WERI-Rb-1 (cell line): Measurements from ENCODE around the gene MAN1C1.

ENCODE experiments used
- DNase-seq: peaks from one replicate; pipeline ENCODE4 v3.0.0-alpha.2; 2020
- H3K27ac ChIP-seq: fragments of 250-450 bp; sonication (Bioruptor Pico); 2 replicates; pipeline ENCODE4 v1.5.1; 2020; ENCODE audit warnings: mild to moderate bottlenecking, moderate library complexity
- H3K27me3 ChIP-seq: fragments of 250-450 bp; sonication (Bioruptor Pico); 2 replicates; pipeline ENCODE4 v1.5.1; 2021; ENCODE audit warnings: mild to moderate bottlenecking, low read depth, moderate library complexity; ENCODE audit not compliant: insufficient read depth, severe bottlenecking
- H3K36me3 ChIP-seq: fragments of 250-450 bp; sonication (Bioruptor Pico); 2 replicates; pipeline ENCODE4 v1.5.1; 2020; ENCODE audit warnings: mild to moderate bottlenecking, moderate library complexity
- H3K4me3 ChIP-seq: 2 replicates; pipeline ENCODE4 v1.5.1; 2011; ENCODE audit warnings: low read depth, mild to moderate bottlenecking, control low read depth, low read length
- H3K9me3 ChIP-seq: fragments of 250-450 bp; sonication (Bioruptor Pico); 2 replicates; pipeline ENCODE4 v1.5.1; 2021; ENCODE audit warnings: mild to moderate bottlenecking, moderate library complexity; ENCODE audit not compliant: severe bottlenecking
- CTCF ChIP-seq: IDR thresholded peaks from 2 replicates; pipeline ENCODE4 v1.5.1; 2011; ENCODE audit warnings: low read depth, mild to moderate bottlenecking, control low read depth, inconsistent platforms, low read length

Gene MAN1C1

GRCh38 chr1:25831569-25832196 is 215.1 kb downstream of the MAN1C1 start:
- no peak for TF ChIP-seq CTCF
- Histone ChIP-seq H3K36me3 (peaks cover 96% of the 10 kb centered on the region), H3K27me3 (no peaks in the 10 kb centered on the region), H3K27ac (no peak overlapping the region), H3K4me3 (no peak overlapping the region), H3K9me3 (no peaks in the 10 kb centered on the region)
- DNase-seq: no peak

GRCh38 chr1:25832336-25833037 is 215.9 kb downstream of the MAN1C1 start:
- H3K9me3 ChIP-seq: no peaks in the 10 kb centered on the region
- H3K27me3 ChIP-seq: no peaks in the 10 kb centered on the region
- H3K4me3 ChIP-seq: no peak overlapping the region
- TF ChIP-seq CTCF: no peak
- peaks cover 93% of the 10 kb centered on the region for H3K36me3 ChIP-seq
- DNase-seq: no peak
- H3K27ac ChIP-seq: no peak overlapping the region

- no peaks in the 10 kb centered on the region for H3K27me3 ChIP-seq
- no peak for TF ChIP-seq CTCF
- peaks cover 87% of the 10 kb centered on the region for H3K36me3 ChIP-seq
- no peak for DNase-seq
- no peaks in the 10 kb centered on the region for H3K9me3 ChIP-seq
- no peak overlapping the region for H3K4me3 ChIP-seq
- no peak overlapping the region for H3K27ac ChIP-seq
Observed at GRCh38 chr1:25833158-25833557, 216.6 kb downstream of the MAN1C1 start.
